HepG2 (cell line): ENCODE results near the gene THSD4. TPM values are rescaled to one million over a fixed set of nuclear protein-coding genes. Genes with fewer than 3 reads are reported as not detected.

ENCODE experiments used
- ATAC-seq: fragments of 200-7000 bp; cut with Tn5 transposase; 3 replicates; pipeline ENCODE4 v1.9.1; 2020; ENCODE audit warnings: mild to moderate bottlenecking, moderate library complexity
- BruUV-seq: library from RNA; stranded (reverse); fragments of 400-500 nt; replicated peaks from 2 replicates; lab custom pipeline; 2021; lab: Mats Ljungman, UMichigan
- CTCF ChIA-PET: fragments of 300-600 bp; formaldehyde crosslinking; extraction: SDS; loops from one replicate; lab custom pipeline; 2021; ENCODE audit warnings: low total read pairs, inconsistent platforms, low intra/inter-chr PET ratio; lab: Yijun Ruan, JAX
- POLR2A ChIA-PET: fragments of 350-600 bp; sonication (Branson Sonifier 250); formaldehyde crosslinking; loops from one replicate; lab custom pipeline; 2020; ENCODE audit warnings: antibody characterized with exemption, inconsistent platforms; lab: Yijun Ruan, JAX
- DNase-seq: peaks from one replicate; pipeline ENCODE4 v3.0.0-alpha.2; 2015; ENCODE audit warnings: low spot score
- FAIRE-seq: peaks from 3 replicates; lab custom pipeline; 2011; peaks lifted over from hg19 to GRCh38; lab: Jason Lieb, UNC
- H2AFZ ChIP-seq: one replicate; pipeline ENCODE4 v1.6.1; 2011; ENCODE audit warnings: low read length, inconsistent platforms
- H3K27ac ChIP-seq: fragments of 300-600 bp; 3 replicates; pipeline ENCODE4 v1.8.0; 2011; ENCODE audit warnings: mixed run types, mild to moderate bottlenecking, mixed read lengths, low read length, inconsistent platforms; ENCODE audit not compliant: insufficient read depth; ENCODE audit errors: extremely low read length
- H3K27me3 ChIP-seq, 2 experiments: fragments of 200-600 bp in 1 of 2; 2 replicates in 1 of 2; 3 replicates in 1 of 2; pipeline versions ENCODE4 v1.6.0 to v1.8.0; 2011; ENCODE audit warnings: low read length in 2 of 2, mild to moderate bottlenecking in 2 of 2, moderate library complexity in 2 of 2, inconsistent platforms in 1 of 2; ENCODE audit not compliant: insufficient read depth in 2 of 2, control insufficient read depth in 1 of 2
- H3K36me3 ChIP-seq, 2 experiments: fragments of 200-600 bp in 1 of 2; replicated peaks in 1 of 2; 2 replicates in 1 of 2; 3 replicates in 1 of 2; pipeline versions ENCODE4 v1.5.1 to v1.8.0; 2011; ENCODE audit warnings: low read length in 2 of 2, inconsistent platforms in 1 of 2; ENCODE audit not compliant: insufficient read depth in 2 of 2, control insufficient read depth in 1 of 2
- H3K4me1 ChIP-seq: 2 replicates; pipeline ENCODE4 v1.5.1; 2012; ENCODE audit warnings: low read length, inconsistent platforms; ENCODE audit not compliant: insufficient read depth
- H3K4me2 ChIP-seq: 2 replicates; pipeline ENCODE4 v1.6.0; 2011; ENCODE audit warnings: low read depth, low read length, inconsistent platforms
- H3K4me3 ChIP-seq, 3 experiments: fragments of 200-600 bp in 1 of 3; sonication (generic), shearing (Covaris generic) in 1 of 3; replicated peaks in 1 of 3; 2 replicates each; pipeline ENCODE4 v1.5.1; 2011 to 2016; ENCODE audit warnings: low read length in 3 of 3, inconsistent platforms in 2 of 3, low read depth in 2 of 3, mild to moderate bottlenecking in 2 of 3, control low read depth in 1 of 3, mixed read lengths in 1 of 3; ENCODE audit not compliant: insufficient read depth in 1 of 3
- H3K79me2 ChIP-seq: one replicate; pipeline ENCODE4 v1.6.1; 2011; ENCODE audit warnings: low read length, inconsistent platforms; ENCODE audit not compliant: insufficient read depth
- H3K9ac ChIP-seq: 2 replicates; pipeline ENCODE4 v1.6.0; 2011; ENCODE audit warnings: mild to moderate bottlenecking, low read depth, low read length, inconsistent platforms; ENCODE audit not compliant: insufficient read depth
- H3K9me3 ChIP-seq: 2 replicates; pipeline ENCODE4 v1.5.1; 2012; ENCODE audit warnings: mild to moderate bottlenecking, low read length
- H4K20me1 ChIP-seq: 2 replicates; pipeline ENCODE4 v1.6.0; 2011; ENCODE audit warnings: inconsistent platforms, mild to moderate bottlenecking, low read length, moderate library complexity; ENCODE audit not compliant: insufficient read depth
- ATF3 ChIP-seq: sonication (generic); formaldehyde crosslinking; IDR thresholded peaks from 2 replicates; pipeline ENCODE4 v1.4.0; 2020; ENCODE audit warnings: missing genetic modification reagents
- WGBS: methylation state at CpG from one replicate; pipeline ENCODE4 v1.1.6; 2017; ENCODE audit warnings: low lambda C conversion rate; 5-methylcytosine and 5-hydroxymethylcytosine counted together
- in situ Hi-C: cut with HindIII; loops from 2 replicates; pipeline ENCODE4 v1.10.0; 2017; ENCODE audit warnings: low pct_unique_long_range_greater_than_20kb; ENCODE audit not compliant: extremely low pct_ligation_motif_present
- intact Hi-C: fragments of 100-400 bp; cut with micrococcal nuclease; formaldehyde crosslinking; loops from one replicate; pipeline ENCODE4 v1.10.0; 2022; ENCODE audit not compliant: unreplicated experiment
- polyA plus RNA-seq, 8 experiments: library from polyadenylated mRNA; depleted of rRNA in 3 of 8; stranded (reverse) in 7 of 8; unstranded in 1 of 8; fragments of >200 nt; fragmentation: Illumina TruSeq in 4 of 8; extraction: Trizol in 4 of 8; gene quantifications; 2 replicates each; pipeline versions ENCODE4 v1.2.1 to v1.2.3, GENCODE V29; 2011 to 2016; ENCODE audit warnings: low read depth in 4 of 8, missing spikeins in 1 of 8, mixed read lengths in 1 of 8; ENCODE audit not compliant: insufficient read depth in 1 of 8
- total RNA-seq, 5 experiments: library from RNA; depleted of rRNA; stranded (reverse); fragments of >200 nt; fragmentation: Illumina TruSeq; extraction: Trizol; gene quantifications; 2 replicates each; pipeline ENCODE4 v1.2.3, GENCODE V29; 2016; ENCODE audit warnings: low read depth in 1 of 5
- TF ChIP-seq, protein P1 (sequence below): sonication (generic); formaldehyde crosslinking; IDR thresholded peaks from 2 replicates; pipeline ENCODE4 v1.4.0; 2020; ENCODE audit warnings: missing genetic modification reagents
- TF ChIP-seq, protein P2 (sequence below): IDR thresholded peaks from 2 replicates; pipeline ENCODE4 v1.6.1; 2016; ENCODE audit warnings: missing compliant biosample characterization, missing genetic modification reagents, borderline replicate concordance

Gene THSD4
- total and polyA plus RNA-seq, 2 of the 13 experiments (the other 11 are each of a cell fraction or from before 2014, with no cell fraction given): 0.07 to 0.21 TPM

DNA sequence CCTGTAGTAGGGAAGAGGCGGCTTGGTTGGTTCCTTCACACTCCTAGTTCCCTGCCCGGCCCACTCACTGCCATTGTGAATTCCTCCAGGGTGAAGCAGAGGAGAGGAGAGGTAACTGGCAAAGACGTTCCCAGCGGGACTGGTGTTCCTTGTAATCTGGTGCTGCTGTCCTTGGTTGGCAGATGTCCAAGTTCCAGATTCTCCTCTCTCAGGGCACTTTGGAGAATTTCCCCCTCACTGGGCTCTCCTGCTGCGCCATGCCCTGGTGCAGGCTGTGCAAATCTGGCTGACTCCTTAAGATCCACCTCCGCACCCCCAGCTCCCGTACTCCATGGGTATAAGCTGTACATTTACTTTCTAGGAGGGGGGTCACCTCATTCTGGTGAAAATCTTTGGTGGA is 37.3 kb downstream of the THSD4 start:
- no peak for DNase-seq
- in situ Hi-C loops (no loop called here), intact Hi-C loops (no loop called here)
- Histone ChIP-seq H3K27me3 (peaks cover 0 to 6% of the 10 kb centered on the region in 2 experiments; a peak in 1 of 5 replicates), H3K4me2 (no peak overlapping the region), H3K9me3 (no peaks in the 10 kb centered on the region), H2AFZ (no peak overlapping the region), H3K79me2 (no peaks in the 10 kb centered on the region), H3K4me3 (no peak overlapping the region), H3K9ac (no peak overlapping the region), H4K20me1 (no peaks in the 10 kb centered on the region), H3K27ac (no peak overlapping the region), H3K36me3 (no peaks in the 10 kb centered on the region), H3K4me1 (no peaks in the 10 kb centered on the region)
- 31% methylated on average over 6 of the region's 7 CpGs for WGBS
- CTCF ChIA-PET: no interaction called here
- TF ChIP-seq, protein P1, sequence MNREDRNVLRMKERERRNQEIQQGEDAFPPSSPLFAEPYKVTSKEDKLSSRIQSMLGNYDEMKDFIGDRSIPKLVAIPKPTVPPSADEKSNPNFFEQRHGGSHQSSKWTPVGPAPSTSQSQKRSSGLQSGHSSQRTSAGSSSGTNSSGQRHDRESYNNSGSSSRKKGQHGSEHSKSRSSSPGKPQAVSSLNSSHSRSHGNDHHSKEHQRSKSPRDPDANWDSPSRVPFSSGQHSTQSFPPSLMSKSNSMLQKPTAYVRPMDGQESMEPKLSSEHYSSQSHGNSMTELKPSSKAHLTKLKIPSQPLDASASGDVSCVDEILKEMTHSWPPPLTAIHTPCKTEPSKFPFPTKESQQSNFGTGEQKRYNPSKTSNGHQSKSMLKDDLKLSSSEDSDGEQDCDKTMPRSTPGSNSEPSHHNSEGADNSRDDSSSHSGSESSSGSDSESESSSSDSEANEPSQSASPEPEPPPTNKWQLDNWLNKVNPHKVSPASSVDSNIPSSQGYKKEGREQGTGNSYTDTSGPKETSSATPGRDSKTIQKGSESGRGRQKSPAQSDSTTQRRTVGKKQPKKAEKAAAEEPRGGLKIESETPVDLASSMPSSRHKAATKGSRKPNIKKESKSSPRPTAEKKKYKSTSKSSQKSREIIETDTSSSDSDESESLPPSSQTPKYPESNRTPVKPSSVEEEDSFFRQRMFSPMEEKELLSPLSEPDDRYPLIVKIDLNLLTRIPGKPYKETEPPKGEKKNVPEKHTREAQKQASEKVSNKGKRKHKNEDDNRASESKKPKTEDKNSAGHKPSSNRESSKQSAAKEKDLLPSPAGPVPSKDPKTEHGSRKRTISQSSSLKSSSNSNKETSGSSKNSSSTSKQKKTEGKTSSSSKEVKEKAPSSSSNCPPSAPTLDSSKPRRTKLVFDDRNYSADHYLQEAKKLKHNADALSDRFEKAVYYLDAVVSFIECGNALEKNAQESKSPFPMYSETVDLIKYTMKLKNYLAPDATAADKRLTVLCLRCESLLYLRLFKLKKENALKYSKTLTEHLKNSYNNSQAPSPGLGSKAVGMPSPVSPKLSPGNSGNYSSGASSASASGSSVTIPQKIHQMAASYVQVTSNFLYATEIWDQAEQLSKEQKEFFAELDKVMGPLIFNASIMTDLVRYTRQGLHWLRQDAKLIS (CRISPR knock-in tag): no peak
- TF ChIP-seq ATF3 (CRISPR knock-in tag): no peak
- TF ChIP-seq, protein P2, sequence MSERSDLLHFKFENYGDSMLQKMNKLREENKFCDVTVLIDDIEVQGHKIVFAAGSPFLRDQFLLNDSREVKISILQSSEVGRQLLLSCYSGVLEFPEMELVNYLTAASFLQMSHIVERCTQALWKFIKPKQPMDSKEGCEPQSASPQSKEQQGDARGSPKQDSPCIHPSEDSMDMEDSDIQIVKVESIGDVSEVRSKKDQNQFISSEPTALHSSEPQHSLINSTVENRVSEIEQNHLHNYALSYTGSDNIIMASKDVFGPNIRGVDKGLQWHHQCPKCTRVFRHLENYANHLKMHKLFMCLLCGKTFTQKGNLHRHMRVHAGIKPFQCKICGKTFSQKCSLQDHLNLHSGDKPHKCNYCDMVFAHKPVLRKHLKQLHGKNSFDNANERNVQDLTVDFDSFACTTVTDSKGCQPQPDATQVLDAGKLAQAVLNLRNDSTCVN (CRISPR knock-in tag): no peak
- no peak for FAIRE-seq
- no peak for ATAC-seq
- BruUV-seq: no TSS peak
- POLR2A ChIA-PET: no interaction called here
